Tibial nerve (tissue), 4 donors: ENCODE measurements around the gene KLHDC4. TPM values are rescaled to one million over a fixed set of nuclear protein-coding genes. Genes with fewer than 3 reads are reported as not detected.
A peak's percentile ranks its signal among the peaks of the same experiment; 100 is the strongest.
"Not testable (repeated sequence)": the region's sequence is repeated elsewhere in the genome, so short reads cannot be mapped to it uniquely, and the experiment has no call there.

ENCODE experiments used
- DNase-seq, 2 donors: peaks; one replicate each; pipeline ENCODE4 v3.0.0-alpha.2; 2019; ENCODE audit warnings: low spot score in 2 of 2
- H3K27ac ChIP-seq, 4 donors: fragments of 200-600 bp; sonication (generic) in 3 of 4; one replicate each; pipeline ENCODE4 v1.5.1; 2017 to 2019; ENCODE audit warnings: mild to moderate bottlenecking in 1 of 4
- H3K27me3 ChIP-seq, 2 donors: fragments of 200-600 bp; sonication (generic) in 1 of 2; one replicate each; pipeline versions ENCODE4 v1.5.1 to v1.6.0; 2017 to 2019
- H3K36me3 ChIP-seq, 3 donors: fragments of 200-600 bp; sonication (generic); one replicate each; pipeline ENCODE4 v1.5.1; 2018 to 2019
- H3K4me1 ChIP-seq, 4 donors: fragments of 200-600 bp; sonication (generic) in 3 of 4; one replicate each; pipeline ENCODE4 v1.5.1; 2017 to 2019
- H3K4me3 ChIP-seq, 4 donors: fragments of 200-600 bp; sonication (generic) in 3 of 4; one replicate each; pipeline ENCODE4 v1.5.1; 2017 to 2019; ENCODE audit warnings: mild to moderate bottlenecking in 1 of 4, moderate library complexity in 1 of 4
- H3K9me3 ChIP-seq, 4 donors: fragments of 200-600 bp; sonication (generic) in 3 of 4; one replicate each; pipeline ENCODE4 v1.5.1; 2017 to 2019
- EP300 ChIP-seq, 2 donors: sonication (generic); formaldehyde crosslinking; IDR thresholded peaks; one replicate each; pipeline ENCODE4 v1.6.1; 2017; ENCODE audit warnings: antibody characterized with exemption in 2 of 2, mild to moderate bottlenecking in 1 of 2
- POLR2A ChIP-seq, 2 donors: fragments of 450-650 bp; IDR thresholded peaks; one replicate each; pipeline ENCODE4 v1.6.1; 2017; ENCODE audit warnings: antibody characterized with exemption in 2 of 2, mild to moderate bottlenecking in 2 of 2, moderate library complexity in 2 of 2
- WGBS, 2 donors: methylation state at CpG; one replicate each; pipeline ENCODE4 v1.1.5; 2018; 5-methylcytosine and 5-hydroxymethylcytosine counted together
- total RNA-seq, 4 donors: library from RNA; depleted of rRNA; stranded (reverse); fragments of >200 nt; gene quantifications; one replicate each; pipeline ENCODE4 v1.1.0, GENCODE V29; 2016
- TF ChIP-seq, protein P1 (sequence below), 5 experiments: fragments of 200-600 bp in 3 of 5; fragments of 450-650 bp in 2 of 5; sonication (generic) in 3 of 5; IDR thresholded peaks; one replicate each; pipeline ENCODE4 v1.5.1; 2016 to 2019; ENCODE audit warnings: antibody characterized with exemption in 5 of 5, mild to moderate bottlenecking in 3 of 5, moderate library complexity in 2 of 5

The KLHDC4 gene
- total RNA-seq, 4 donors from 2014 or later = 26.9 to 61.5 (median 42.5) TPM

DNA sequence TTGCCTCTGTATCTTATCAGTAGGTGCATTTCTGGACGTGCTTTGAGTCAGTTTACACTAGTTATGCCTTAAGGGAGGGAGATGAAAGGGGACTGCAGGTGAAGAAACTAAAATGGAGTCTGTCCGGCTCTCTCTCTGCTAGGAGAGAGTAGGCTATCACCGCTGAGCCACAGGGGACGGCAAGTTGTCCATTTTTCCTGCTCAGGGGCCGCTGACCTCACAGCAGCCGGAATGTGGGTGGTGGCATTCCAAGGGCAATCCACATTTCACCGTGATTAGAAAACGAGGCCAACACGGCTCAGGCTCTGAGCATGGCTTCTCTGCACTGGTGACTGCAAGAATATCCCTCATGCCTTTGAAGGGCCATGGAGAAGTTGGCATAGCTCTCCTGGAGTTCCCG is 19.0 kb upstream of the KLHDC4 start:
- Histone ChIP-seq H3K36me3 (no peaks in the 10 kb centered on the region), H3K4me3 (no peak overlapping the region), H3K4me1 (peaks cover 0 to 4% (median 0%) of the 10 kb centered on the region in 4 donors), H3K27me3 (peaks cover 0 to 14% of the 10 kb centered on the region in 2 donors), H3K9me3 (no peaks in the 10 kb centered on the region), H3K27ac (no peak overlapping the region)
- TF ChIP-seq POLR2A (IDR thresholded peaks at IDR 0.05) (no peak), EP300 (IDR thresholded peaks at IDR 0.05) (no peak)
- TF ChIP-seq, protein P1, sequence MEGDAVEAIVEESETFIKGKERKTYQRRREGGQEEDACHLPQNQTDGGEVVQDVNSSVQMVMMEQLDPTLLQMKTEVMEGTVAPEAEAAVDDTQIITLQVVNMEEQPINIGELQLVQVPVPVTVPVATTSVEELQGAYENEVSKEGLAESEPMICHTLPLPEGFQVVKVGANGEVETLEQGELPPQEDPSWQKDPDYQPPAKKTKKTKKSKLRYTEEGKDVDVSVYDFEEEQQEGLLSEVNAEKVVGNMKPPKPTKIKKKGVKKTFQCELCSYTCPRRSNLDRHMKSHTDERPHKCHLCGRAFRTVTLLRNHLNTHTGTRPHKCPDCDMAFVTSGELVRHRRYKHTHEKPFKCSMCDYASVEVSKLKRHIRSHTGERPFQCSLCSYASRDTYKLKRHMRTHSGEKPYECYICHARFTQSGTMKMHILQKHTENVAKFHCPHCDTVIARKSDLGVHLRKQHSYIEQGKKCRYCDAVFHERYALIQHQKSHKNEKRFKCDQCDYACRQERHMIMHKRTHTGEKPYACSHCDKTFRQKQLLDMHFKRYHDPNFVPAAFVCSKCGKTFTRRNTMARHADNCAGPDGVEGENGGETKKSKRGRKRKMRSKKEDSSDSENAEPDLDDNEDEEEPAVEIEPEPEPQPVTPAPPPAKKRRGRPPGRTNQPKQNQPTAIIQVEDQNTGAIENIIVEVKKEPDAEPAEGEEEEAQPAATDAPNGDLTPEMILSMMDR (IDR thresholded peaks at IDR 0.05) = no peak
- WGBS, 2 donors = 51 to 56% methylated on average over 10 of the region's 10 CpGs
- DNase-seq = no peak

DNA sequence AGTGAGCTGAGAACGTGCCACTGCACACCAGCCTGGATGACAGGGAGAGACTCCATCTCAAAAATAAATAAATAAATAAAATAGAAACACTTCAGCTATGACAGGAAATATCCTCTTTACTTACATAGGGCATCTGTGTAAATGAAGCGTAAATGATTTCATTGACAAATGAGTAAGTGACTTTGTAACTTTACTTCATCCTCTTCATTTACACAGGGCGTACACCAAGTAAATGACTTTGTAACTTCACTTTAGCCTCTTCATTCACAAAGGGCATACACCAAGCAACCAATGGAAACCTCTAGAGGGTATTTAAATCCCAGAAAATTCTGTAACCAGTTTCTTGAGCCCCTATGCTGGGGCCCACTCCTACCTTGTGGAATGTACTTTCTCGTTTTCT is 16.2 kb upstream of the KLHDC4 start:
- H3K9me3 ChIP-seq = no peaks in the 10 kb centered on the region
- 78 to 87% methylated on average over 4 of the region's 4 CpGs for WGBS, 2 donors

DNA sequence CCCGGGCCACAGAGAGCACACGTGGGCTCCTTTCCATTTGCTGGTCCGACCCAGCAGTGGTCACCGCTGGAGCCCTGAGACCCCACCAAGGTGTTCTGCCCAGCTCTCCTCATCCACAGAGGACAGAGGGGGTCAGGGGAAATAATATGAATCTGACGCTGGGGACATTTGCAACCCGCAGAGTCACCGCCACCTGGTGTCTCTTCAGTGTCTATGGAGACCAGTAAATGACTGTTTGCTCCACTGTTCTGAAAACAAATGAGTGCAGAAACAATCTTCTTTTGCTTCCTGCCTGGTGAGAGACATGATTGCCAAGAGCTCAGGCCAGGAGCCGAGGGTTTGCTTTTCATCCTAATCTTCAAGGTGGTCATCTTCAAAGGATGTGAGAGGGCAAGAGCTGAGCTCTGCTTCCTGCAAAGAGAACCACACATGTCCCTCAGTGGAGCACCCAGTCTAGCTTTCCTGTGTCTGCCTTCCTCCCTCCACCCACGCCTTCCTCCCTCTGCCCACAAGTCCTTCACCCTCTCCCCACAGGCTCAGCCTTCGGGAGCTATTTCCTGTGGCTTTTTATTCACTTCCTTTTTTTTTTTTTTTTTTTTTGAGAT is 14.7 kb upstream of the KLHDC4 start:
- Histone ChIP-seq H3K27ac (peak overlapping the region in 1 of 4 donors; percentile 20), H3K4me1 (peaks cover 0 to 27% (median 10%) of the 10 kb centered on the region in 4 donors)
- TF ChIP-seq EP300 (IDR thresholded peaks at IDR 0.05) (peak in 1 of 2 donors; percentile 37), POLR2A (IDR thresholded peaks at IDR 0.05) (no peak)
- TF ChIP-seq, protein P1 (IDR thresholded peaks at IDR 0.05) = no peak

More for the DNA sequence above, 16.2 kb upstream of the KLHDC4 start:
- no peak for DNase-seq
- peaks cover 0 to 14% of the 10 kb centered on the region in 2 donors for H3K27me3 ChIP-seq
- H3K27ac ChIP-seq = no peak overlapping the region
- no peaks in the 10 kb centered on the region for H3K36me3 ChIP-seq
- TF ChIP-seq EP300 (IDR thresholded peaks at IDR 0.05) = no peak
- TF ChIP-seq POLR2A (IDR thresholded peaks at IDR 0.05) = no peak
- TF ChIP-seq, protein P1 (IDR thresholded peaks at IDR 0.05) = no peak
- no peak overlapping the region for H3K4me3 ChIP-seq
- H3K4me1 ChIP-seq = peaks cover 0 to 27% (median 10%) of the 10 kb centered on the region in 4 donors

DNA sequence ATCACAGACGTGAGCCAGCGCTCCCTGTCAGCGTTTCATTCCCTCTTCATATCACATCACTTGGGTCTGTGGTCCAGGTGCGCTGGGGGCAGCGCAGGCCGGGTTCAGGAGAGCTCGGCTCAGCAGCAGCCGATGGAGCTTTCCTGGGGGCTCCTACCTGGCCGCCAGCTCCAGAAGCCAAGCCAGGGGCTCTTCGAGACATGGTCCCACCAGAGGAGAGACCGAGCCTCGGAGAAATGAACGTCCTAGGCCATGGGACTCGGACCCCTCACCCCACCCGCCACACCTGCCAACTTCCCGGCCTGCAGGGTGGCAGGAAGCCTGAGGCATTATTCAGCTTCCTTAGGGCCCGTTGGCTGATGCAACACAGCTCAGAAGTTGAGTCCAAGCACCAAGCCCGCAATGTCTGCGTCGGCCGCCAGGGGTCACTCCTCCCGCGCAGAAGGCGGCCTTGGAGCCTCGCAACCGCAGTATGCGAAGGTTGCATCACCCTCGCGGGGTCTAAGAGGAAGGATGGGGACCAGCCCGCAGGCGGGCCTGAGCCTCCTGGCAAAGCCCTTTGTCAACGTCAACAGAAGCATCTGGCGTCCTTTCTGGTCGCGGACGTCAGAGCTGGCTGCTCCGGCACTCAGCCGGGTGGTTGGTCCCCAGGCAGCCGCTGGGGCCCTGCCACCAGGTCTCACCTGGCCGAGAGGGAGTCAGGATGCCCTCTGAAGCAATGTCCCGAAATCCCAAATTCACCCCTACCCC is 13.2 kb upstream of the KLHDC4 start:
- Histone ChIP-seq H3K4me3 (no peak overlapping the region), H3K9me3 (no peaks in the 10 kb centered on the region), H3K4me1 (peaks cover 0 to 27% (median 10%) of the 10 kb centered on the region in 4 donors), H3K36me3 (no peaks in the 10 kb centered on the region), H3K27ac (peak overlapping the region in 1 of 4 donors; percentile 51), H3K27me3 (peaks cover 0 to 27% of the 10 kb centered on the region in 2 donors)
- peak; percentile 80 to 93 for DNase-seq
- TF ChIP-seq EP300 (IDR thresholded peaks at IDR 0.05) = peak; percentile 24 to 79
- TF ChIP-seq POLR2A (IDR thresholded peaks at IDR 0.05) = peak in 1 of 2 donors; percentile 15
- TF ChIP-seq, protein P1 (IDR thresholded peaks at IDR 0.05) = peak; percentile 92 to 99 (median 97)
- WGBS, 2 donors = 24 to 49% methylated on average over 22 to 29 of the region's 41 CpGs

More for the DNA sequence above, 14.7 kb upstream of the KLHDC4 start:
- no peak overlapping the region for H3K4me3 ChIP-seq
- H3K9me3 ChIP-seq = no peaks in the 10 kb centered on the region
- H3K27me3 ChIP-seq = peaks cover 0 to 22% of the 10 kb centered on the region in 2 donors
- no peaks in the 10 kb centered on the region for H3K36me3 ChIP-seq
- DNase-seq = peak in 1 of 2 donors; percentile 14
- 70 to 76% methylated on average over 10 of the region's 10 CpGs for WGBS, 2 donors

DNA sequence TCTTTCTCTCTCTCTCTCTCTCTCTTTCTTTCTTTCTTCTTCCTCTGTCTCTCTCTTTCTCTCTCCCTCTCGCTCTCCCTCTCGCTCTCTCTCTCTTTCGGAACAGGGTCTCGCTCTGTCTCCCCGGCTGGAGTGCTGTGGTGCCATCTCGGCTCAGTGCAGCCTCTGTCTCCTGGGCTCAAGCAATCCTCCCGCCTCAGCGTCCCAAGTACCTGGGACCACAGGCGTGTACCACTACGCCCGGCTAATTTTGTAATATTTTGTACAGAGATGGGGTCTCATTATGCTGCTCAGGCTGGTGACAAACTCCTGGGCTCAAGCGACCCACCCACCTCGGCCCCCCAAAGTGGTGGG is 12.7 kb upstream of the KLHDC4 start:
- Histone ChIP-seq H3K4me1 (peaks cover 0 to 27% (median 10%) of the 10 kb centered on the region in 4 donors), H3K36me3 (no peaks in the 10 kb centered on the region), H3K27ac (peak overlapping the region in 1 of 4 donors; percentile 51), H3K9me3 (no peaks in the 10 kb centered on the region), H3K27me3 (peaks cover 0 to 23% of the 10 kb centered on the region in 2 donors), H3K4me3 (no peak overlapping the region)
- 87 to 88% methylated on average over 13 of the region's 13 CpGs for WGBS, 2 donors
- TF ChIP-seq, protein P1 (IDR thresholded peaks at IDR 0.05) = no peak
- TF ChIP-seq POLR2A (IDR thresholded peaks at IDR 0.05) (no peak), EP300 (IDR thresholded peaks at IDR 0.05) (no peak)
- no peak for DNase-seq

DNA sequence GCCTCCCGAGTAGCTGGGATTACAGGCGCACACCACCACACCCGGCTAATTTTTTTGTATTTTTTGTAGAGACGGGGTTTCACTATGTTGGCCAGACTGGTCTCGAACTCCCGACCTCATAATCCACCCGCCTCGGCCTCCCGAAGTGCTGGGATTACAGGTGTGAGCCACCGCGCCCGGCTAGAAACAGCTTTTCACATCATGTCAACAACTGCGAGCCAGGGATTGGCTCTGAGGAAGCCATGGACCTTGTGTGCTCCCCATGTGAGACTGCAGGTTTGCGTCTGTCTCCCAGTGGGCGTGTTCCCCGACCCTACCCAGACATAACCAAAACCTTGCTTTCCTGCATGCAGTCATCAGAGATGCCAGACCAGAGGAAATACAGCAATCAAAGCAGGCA is 8.1 kb upstream of the KLHDC4 start:
- H3K9me3 ChIP-seq = not testable (repeated sequence)

DNA sequence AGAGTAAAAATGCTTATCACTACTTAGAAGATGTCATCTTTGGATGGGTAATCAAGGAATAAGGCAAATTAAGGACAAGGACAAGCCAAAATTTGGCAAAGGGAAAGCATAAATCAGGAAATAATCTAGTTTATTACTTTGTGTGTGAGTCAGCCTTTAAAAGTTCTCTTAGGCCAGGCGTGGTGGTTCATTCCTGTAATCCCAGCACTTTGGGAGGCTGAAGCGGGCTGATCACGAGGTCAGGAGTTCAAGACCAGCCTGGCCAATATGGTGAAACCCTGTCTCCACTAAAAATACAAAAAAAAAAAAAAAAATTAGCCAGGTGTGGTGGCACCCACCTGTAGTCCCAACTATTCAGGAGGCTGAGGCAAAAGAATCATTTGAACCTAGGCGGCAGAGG is 1.7 kb upstream of the KLHDC4 start:
- H3K9me3 ChIP-seq, H3K27me3 ChIP-seq, DNase-seq, H3K27ac ChIP-seq, H3K4me3 ChIP-seq: not testable (repeated sequence)
- Histone ChIP-seq H3K4me1 (peaks cover 0 to 35% (median 12%) of the 10 kb centered on the region in 4 donors), H3K36me3 (peaks cover 0 to 19% (median 0%) of the 10 kb centered on the region in 3 donors)
- WGBS, 2 donors = 93 to 95% methylated on average over 4 of the region's 4 CpGs

More for the DNA sequence above, 8.1 kb upstream of the KLHDC4 start:
- not testable (repeated sequence) for H3K36me3 ChIP-seq, H3K4me3 ChIP-seq, DNase-seq, H3K27ac ChIP-seq
- WGBS, 2 donors = 93 to 95% methylated on average over 16 of the region's 16 CpGs
- Histone ChIP-seq H3K4me1 (peaks cover 0 to 22% (median 6%) of the 10 kb centered on the region in 4 donors), H3K27me3 (peaks cover 0 to 16% of the 10 kb centered on the region in 2 donors)
